22Rv1 (cell line): ENCODE measurements around the gene RABGAP1L.

ENCODE experiments used
- ZFX ChIP-seq: fragments of 450-650 bp; IDR thresholded peaks from 2 replicates; pipeline ENCODE4 v1.6.1; 2017; ENCODE audit warnings: antibody characterized with exemption, borderline replicate concordance
- TF ChIP-seq, protein P1 (sequence below): fragments of 450-650 bp; IDR thresholded peaks from 2 replicates; pipeline ENCODE4 v1.5.1; 2017; ENCODE audit warnings: mild to moderate bottlenecking

DNA sequence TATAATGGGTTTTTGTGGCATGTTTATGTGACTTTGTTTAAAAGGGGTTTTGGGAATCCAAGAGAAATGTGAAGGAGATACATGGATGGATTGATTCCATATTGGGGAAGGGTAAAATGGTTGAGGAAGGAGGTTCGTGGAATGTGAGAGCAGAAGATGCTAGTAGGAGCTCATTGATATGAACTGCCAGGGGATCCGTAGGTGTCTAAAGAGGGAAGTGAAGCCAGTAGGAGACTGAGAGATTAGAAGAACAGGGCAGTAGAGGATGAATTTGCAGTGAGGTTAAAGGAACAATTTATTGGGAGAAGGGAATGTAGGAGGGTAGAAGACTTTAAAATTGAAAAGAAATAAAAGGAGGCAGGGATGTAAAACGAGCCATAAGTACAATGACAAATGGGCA lies 541.0 kb downstream of the RABGAP1L start:
- TF ChIP-seq, protein P1, sequence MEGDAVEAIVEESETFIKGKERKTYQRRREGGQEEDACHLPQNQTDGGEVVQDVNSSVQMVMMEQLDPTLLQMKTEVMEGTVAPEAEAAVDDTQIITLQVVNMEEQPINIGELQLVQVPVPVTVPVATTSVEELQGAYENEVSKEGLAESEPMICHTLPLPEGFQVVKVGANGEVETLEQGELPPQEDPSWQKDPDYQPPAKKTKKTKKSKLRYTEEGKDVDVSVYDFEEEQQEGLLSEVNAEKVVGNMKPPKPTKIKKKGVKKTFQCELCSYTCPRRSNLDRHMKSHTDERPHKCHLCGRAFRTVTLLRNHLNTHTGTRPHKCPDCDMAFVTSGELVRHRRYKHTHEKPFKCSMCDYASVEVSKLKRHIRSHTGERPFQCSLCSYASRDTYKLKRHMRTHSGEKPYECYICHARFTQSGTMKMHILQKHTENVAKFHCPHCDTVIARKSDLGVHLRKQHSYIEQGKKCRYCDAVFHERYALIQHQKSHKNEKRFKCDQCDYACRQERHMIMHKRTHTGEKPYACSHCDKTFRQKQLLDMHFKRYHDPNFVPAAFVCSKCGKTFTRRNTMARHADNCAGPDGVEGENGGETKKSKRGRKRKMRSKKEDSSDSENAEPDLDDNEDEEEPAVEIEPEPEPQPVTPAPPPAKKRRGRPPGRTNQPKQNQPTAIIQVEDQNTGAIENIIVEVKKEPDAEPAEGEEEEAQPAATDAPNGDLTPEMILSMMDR: no peak
- no peak for TF ChIP-seq ZFX
